Parietal lobe (tissue), 1 donor: ENCODE results near the gene GPR25. TPM values are rescaled to one million over a fixed set of nuclear protein-coding genes. Genes with fewer than 3 reads are reported as not detected.

ENCODE experiments used
- total RNA-seq: library from RNA; depleted of rRNA; stranded (reverse); fragments of >200 nt; gene quantifications from one replicate; pipeline ENCODE4 v1.2.3, GENCODE V29; 2014

The GPR25 gene
- not detected for total RNA-seq

GRCh38 chr1:200872446-200873115, at the start of gene GPR25:
TSS of gene GPR25 (plus strand) at chr1:200872981. CDS start at chr1:200873038, 57 bp downstream.

GRCh38 chr1:200894712-200895442, 22.1 kb downstream of the GPR25 start, which contains the start of gene INAVA:
TSS of gene INAVA (plus strand) at chr1:200894900. CDS start at chr1:200898401, 3,501 bp downstream.

Other genes starting within 250 kb of the GPR25 start
- gene DDX59, start 203.1 kb upstream of the GPR25 start, total RNA-seq = 20.0 TPM
- 146 TPM for gene CAMSAP2, start 134.1 kb upstream of the GPR25 start, total RNA-seq
- gene INAVA, start 21.9 kb downstream of the GPR25 start, total RNA-seq = 2.5 TPM
- 271 TPM for gene KIF21B, start 150.7 kb downstream of the GPR25 start, total RNA-seq
- gene CACNA1S, start 239.4 kb downstream of the GPR25 start, total RNA-seq = not detected